ENCODE data around the gene FBXL16.
"Not testable (repeated sequence)": the region's sequence is repeated elsewhere in the genome, so short reads cannot be mapped to it uniquely, and the experiment has no call there.

The FBXL16 gene

GRCh38 chr16:693766-694165 lies 11.8 kb downstream of the FBXL16 start:
- no peak for DNase-seq (ENCODE audit: extremely low read depth in 1 of 2, low read depth in 1 of 2)

- DNase-seq (ENCODE audit: extremely low read depth in 1 of 2, low read depth in 1 of 2) = no peak
Observed at GRCh38 chr16:693364-693763, 12.2 kb downstream of the FBXL16 start.

- DNase-seq (ENCODE audit: extremely low read depth in 1 of 2, low read depth in 1 of 2) = no peak
Observed at GRCh38 chr16:692356-693108, 13.1 kb downstream of the FBXL16 start.

GRCh38 chr16:691242-691641 lies 14.4 kb downstream of the FBXL16 start:
- DNase-seq (ENCODE audit: extremely low read depth in 1 of 2, low read depth in 1 of 2) = not testable (repeated sequence)

- DNase-seq (ENCODE audit: extremely low read depth in 1 of 2, low read depth in 1 of 2) = no peak
Observed at GRCh38 chr16:689175-689897, 16.3 kb downstream of the FBXL16 start.

GRCh38 chr16:687499-687898 lies 18.1 kb downstream of the FBXL16 start:
- DNase-seq (ENCODE audit: extremely low read depth in 1 of 2, low read depth in 1 of 2) = no peak

GRCh38 chr16:686459-687260 lies 18.9 kb downstream of the FBXL16 start:
- no peak for DNase-seq (ENCODE audit: extremely low read depth in 1 of 2, low read depth in 1 of 2)

- no peak for DNase-seq (ENCODE audit: extremely low read depth in 1 of 2, low read depth in 1 of 2)
Observed at GRCh38 chr16:685967-686366, 19.6 kb downstream of the FBXL16 start.

GRCh38 chr16:684961-685696 lies 20.5 kb downstream of the FBXL16 start:
- DNase-seq (ENCODE audit: extremely low read depth in 1 of 2, low read depth in 1 of 2) = no peak

- DNase-seq (ENCODE audit: extremely low read depth in 1 of 2, low read depth in 1 of 2) = peak; percentile 95 to 96
Observed at GRCh38 chr16:684071-684794, 21.4 kb downstream of the FBXL16 start, which contains the start of gene JMJD8. Gene JMJD8, minus strand, starts transcription at chr16:684334. Its CDS starts 15 bp downstream, at chr16:684319.

- DNase-seq (ENCODE audit: extremely low read depth in 1 of 2, low read depth in 1 of 2) = no peak
Observed at GRCh38 chr16:683396-684070, 22.1 kb downstream of the FBXL16 start.

- no peak for DNase-seq (ENCODE audit: extremely low read depth in 1 of 2, low read depth in 1 of 2)
Observed at GRCh38 chr16:682493-683395, 22.9 kb downstream of the FBXL16 start.

GRCh38 chr16:681746-682427 lies 23.7 kb downstream of the FBXL16 start:
- DNase-seq (ENCODE audit: extremely low read depth in 1 of 2, low read depth in 1 of 2) = no peak

- no peak for DNase-seq (ENCODE audit: extremely low read depth in 1 of 2, low read depth in 1 of 2)
Observed at GRCh38 chr16:680967-681745, 24.4 kb downstream of the FBXL16 start.

GRCh38 chr16:680625-680945 lies 25.0 kb downstream of the FBXL16 start:
- DNase-seq (ENCODE audit: extremely low read depth in 1 of 2, low read depth in 1 of 2) = no peak

- DNase-seq (ENCODE audit: extremely low read depth in 1 of 2, low read depth in 1 of 2) = peak; percentile 74 to 83
Observed at GRCh38 chr16:679814-680624, 25.6 kb downstream of the FBXL16 start, which contains the start of gene STUB1. Gene STUB1, plus strand, starts transcription at chr16:680410. Its CDS starts 116 bp downstream, at chr16:680526.

Data from stimulated activated CD8-positive, alpha-beta memory T cell treated with anti-CD3 and anti-CD28 coated beads, Interleukin-7, amount 100 ng/mL, for 48 hours (primary cell).